ENCODE measurements around the gene TMEM219.
A peak's percentile ranks its signal among the peaks of the same experiment; 100 is the strongest.

Gene TMEM219

DNA sequence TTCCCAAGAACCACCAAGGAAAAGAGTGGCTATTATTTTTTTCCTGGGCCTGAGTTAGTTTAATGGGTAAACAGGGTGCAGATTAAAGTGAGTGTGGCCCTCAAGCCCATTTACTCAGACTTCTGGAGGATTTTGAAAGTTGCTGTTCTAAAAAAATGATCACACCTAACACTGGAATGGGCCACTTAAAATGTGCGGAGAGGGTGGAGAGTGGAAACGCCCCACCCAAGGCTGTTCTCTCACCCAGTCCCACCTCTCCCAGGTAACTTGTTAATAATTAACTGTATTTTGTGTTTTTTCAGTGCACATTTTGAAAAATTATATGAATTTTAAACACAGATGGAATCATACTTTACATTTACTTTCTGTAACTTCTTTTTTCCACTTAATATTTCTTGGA, 28.2 kb downstream of the TMEM219 start:
- no peak for DNase-seq
- Mint-ChIP-seq H3K36me3 (ENCODE audit: low read depth) (peaks cover 51% of the 10 kb centered on the region), H3K27me3 (ENCODE audit: low read depth, poor library complexity) (no peaks in the 10 kb centered on the region), H3K4me1 (peaks cover 58% of the 10 kb centered on the region), H3K9me3 (no peaks in the 10 kb centered on the region), H3K4me3 (no peak overlapping the region), H3K27ac (no peak overlapping the region)
- TF ChIP-seq, protein P1, sequence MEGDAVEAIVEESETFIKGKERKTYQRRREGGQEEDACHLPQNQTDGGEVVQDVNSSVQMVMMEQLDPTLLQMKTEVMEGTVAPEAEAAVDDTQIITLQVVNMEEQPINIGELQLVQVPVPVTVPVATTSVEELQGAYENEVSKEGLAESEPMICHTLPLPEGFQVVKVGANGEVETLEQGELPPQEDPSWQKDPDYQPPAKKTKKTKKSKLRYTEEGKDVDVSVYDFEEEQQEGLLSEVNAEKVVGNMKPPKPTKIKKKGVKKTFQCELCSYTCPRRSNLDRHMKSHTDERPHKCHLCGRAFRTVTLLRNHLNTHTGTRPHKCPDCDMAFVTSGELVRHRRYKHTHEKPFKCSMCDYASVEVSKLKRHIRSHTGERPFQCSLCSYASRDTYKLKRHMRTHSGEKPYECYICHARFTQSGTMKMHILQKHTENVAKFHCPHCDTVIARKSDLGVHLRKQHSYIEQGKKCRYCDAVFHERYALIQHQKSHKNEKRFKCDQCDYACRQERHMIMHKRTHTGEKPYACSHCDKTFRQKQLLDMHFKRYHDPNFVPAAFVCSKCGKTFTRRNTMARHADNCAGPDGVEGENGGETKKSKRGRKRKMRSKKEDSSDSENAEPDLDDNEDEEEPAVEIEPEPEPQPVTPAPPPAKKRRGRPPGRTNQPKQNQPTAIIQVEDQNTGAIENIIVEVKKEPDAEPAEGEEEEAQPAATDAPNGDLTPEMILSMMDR (IDR thresholded peaks at IDR 0.05): no peak

GRCh38 chr16:29990883-29991570, 29.1 kb downstream of the TMEM219 start:
- Mint-ChIP-seq H3K4me3 (no peak overlapping the region), H3K4me1 (peaks cover 62% of the 10 kb centered on the region), H3K36me3 (ENCODE audit: low read depth) (peaks cover 45% of the 10 kb centered on the region), H3K27ac (no peak overlapping the region), H3K27me3 (ENCODE audit: low read depth, poor library complexity) (no peaks in the 10 kb centered on the region), H3K9me3 (no peaks in the 10 kb centered on the region)
- no peak for DNase-seq
- TF ChIP-seq, protein P1 (IDR thresholded peaks at IDR 0.05): no peak

GRCh38 chr16:29991571-29991904, 29.7 kb downstream of the TMEM219 start:
- Mint-ChIP-seq H3K4me1 (peaks cover 65% of the 10 kb centered on the region), H3K27ac (peak overlapping the region; percentile 89), H3K4me3 (no peak overlapping the region), H3K9me3 (no peaks in the 10 kb centered on the region), H3K27me3 (ENCODE audit: low read depth, poor library complexity) (peaks cover under 1% of the 10 kb centered on the region), H3K36me3 (ENCODE audit: low read depth) (peaks cover 41% of the 10 kb centered on the region)
- no peak for DNase-seq
- TF ChIP-seq, protein P1 (IDR thresholded peaks at IDR 0.05): no peak

DNA sequence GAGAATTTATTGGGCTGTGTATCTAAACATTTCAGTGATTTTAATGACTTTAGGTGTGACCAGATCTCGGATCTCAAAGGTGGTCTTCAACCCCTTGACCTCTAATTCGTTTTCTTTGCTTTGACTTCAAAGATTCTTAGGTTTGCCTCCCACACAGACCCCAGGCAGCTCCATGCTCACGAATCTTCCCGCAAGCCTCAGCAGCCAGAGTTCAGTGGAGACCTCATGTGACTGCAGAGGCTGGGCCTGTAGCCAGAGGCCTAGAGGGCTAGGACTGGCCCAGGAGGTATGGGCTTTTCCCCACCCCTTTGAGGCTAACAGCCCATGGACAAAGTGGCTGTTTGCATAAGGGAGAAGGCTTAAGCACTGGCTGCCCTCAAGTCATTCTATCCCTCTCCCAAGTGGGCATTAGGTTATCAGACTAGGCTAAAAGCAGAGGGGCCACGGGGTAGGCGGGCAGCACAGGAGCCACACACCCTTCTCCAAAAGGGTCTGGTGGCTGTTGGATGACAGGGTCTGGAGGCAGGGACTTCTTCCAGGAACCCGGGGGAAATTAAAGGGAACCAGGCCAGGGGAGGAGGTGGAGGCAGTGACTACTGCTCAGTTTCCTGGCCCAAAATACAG, 30.6 kb downstream of the TMEM219 start:
- no peaks in the 10 kb centered on the region for H3K9me3 Mint-ChIP-seq
- TF ChIP-seq, protein P1 (IDR thresholded peaks at IDR 0.05): no peak
- peak overlapping the region; percentile 30 for H3K4me3 Mint-ChIP-seq
- peak overlapping the region; percentile 89 for H3K27ac Mint-ChIP-seq
- H3K27me3 Mint-ChIP-seq (ENCODE audit: low read depth, poor library complexity): peaks cover 3% of the 10 kb centered on the region
- H3K4me1 Mint-ChIP-seq: peaks cover 68% of the 10 kb centered on the region
- no peak for DNase-seq
- peaks cover 40% of the 10 kb centered on the region for H3K36me3 Mint-ChIP-seq (ENCODE audit: low read depth)

GRCh38 chr16:29993191-29993902, 31.5 kb downstream of the TMEM219 start:
- Mint-ChIP-seq H3K36me3 (ENCODE audit: low read depth) (peaks cover 43% of the 10 kb centered on the region), H3K4me1 (peaks cover 61% of the 10 kb centered on the region), H3K4me3 (no peak overlapping the region), H3K9me3 (no peaks in the 10 kb centered on the region), H3K27ac (no peak overlapping the region), H3K27me3 (ENCODE audit: low read depth, poor library complexity) (peaks cover 3% of the 10 kb centered on the region)
- TF ChIP-seq, protein P1 (IDR thresholded peaks at IDR 0.05): no peak
- no peak for DNase-seq
